ENCODE data around the gene FCAR. TPM values are rescaled to one million over a fixed set of nuclear protein-coding genes. Genes with fewer than 3 reads are reported as not detected.
"Not testable (repeated sequence)": the region's sequence is repeated elsewhere in the genome, so short reads cannot be mapped to it uniquely, and the experiment has no call there.

The FCAR gene
- total RNA-seq, 1 donor from 2014 or later: not detected

- H3K27me3 Mint-ChIP-seq (ENCODE audit: low read depth); H3K36me3 Mint-ChIP-seq (ENCODE audit: low read depth); H3K9me3 Mint-ChIP-seq; H3K27ac Mint-ChIP-seq; H3K4me3 Mint-ChIP-seq (ENCODE audit: low read depth); intact Hi-C loops (cut with micrococcal nuclease); DNase-seq (ENCODE audit: low spot score); H3K4me1 Mint-ChIP-seq (ENCODE audit: low read depth): not testable (repeated sequence)
Observed at GRCh38 chr19:54901153-54901552, 27.1 kb downstream of the FCAR start.

- peaks cover 2% of the 10 kb centered on the region for H3K4me1 Mint-ChIP-seq (ENCODE audit: low read depth)
- no peak for DNase-seq (ENCODE audit: low spot score)
- no peak overlapping the region for H3K4me3 Mint-ChIP-seq (ENCODE audit: low read depth)
- no peaks in the 10 kb centered on the region for H3K27me3 Mint-ChIP-seq (ENCODE audit: low read depth)
- intact Hi-C loops (cut with micrococcal nuclease): no loop called here
- H3K9me3 Mint-ChIP-seq: no peaks in the 10 kb centered on the region
- no peaks in the 10 kb centered on the region for H3K36me3 Mint-ChIP-seq (ENCODE audit: low read depth)
- no peak overlapping the region for H3K27ac Mint-ChIP-seq
Observed at GRCh38 chr19:54902061-54902460, 28.0 kb downstream of the FCAR start.

GRCh38 chr19:54903303-54903702, 29.3 kb downstream of the FCAR start:
- H3K4me3 Mint-ChIP-seq (ENCODE audit: low read depth): no peak overlapping the region
- peaks cover 2% of the 10 kb centered on the region for H3K4me1 Mint-ChIP-seq (ENCODE audit: low read depth)
- no peaks in the 10 kb centered on the region for H3K27me3 Mint-ChIP-seq (ENCODE audit: low read depth)
- no peak for DNase-seq (ENCODE audit: low spot score)
- H3K9me3 Mint-ChIP-seq: no peaks in the 10 kb centered on the region
- H3K27ac Mint-ChIP-seq: no peak overlapping the region
- H3K36me3 Mint-ChIP-seq (ENCODE audit: low read depth): no peaks in the 10 kb centered on the region
- intact Hi-C loops (cut with micrococcal nuclease): no loop called here

GRCh38 chr19:54904261-54904660, 30.2 kb downstream of the FCAR start:
- H3K4me3 Mint-ChIP-seq (ENCODE audit: low read depth); H3K36me3 Mint-ChIP-seq (ENCODE audit: low read depth); intact Hi-C loops (cut with micrococcal nuclease); H3K9me3 Mint-ChIP-seq; H3K4me1 Mint-ChIP-seq (ENCODE audit: low read depth); H3K27me3 Mint-ChIP-seq (ENCODE audit: low read depth); H3K27ac Mint-ChIP-seq; DNase-seq (ENCODE audit: low spot score): not testable (repeated sequence)

- Mint-ChIP-seq H3K4me1 (ENCODE audit: low read depth) (peaks cover 2% of the 10 kb centered on the region), H3K36me3 (ENCODE audit: low read depth) (no peaks in the 10 kb centered on the region), H3K27me3 (ENCODE audit: low read depth) (no peaks in the 10 kb centered on the region), H3K27ac (no peak overlapping the region), H3K4me3 (ENCODE audit: low read depth) (no peak overlapping the region), H3K9me3 (no peaks in the 10 kb centered on the region)
- intact Hi-C loops (cut with micrococcal nuclease): no loop called here
- DNase-seq (ENCODE audit: low spot score): no peak
Observed at GRCh38 chr19:54905421-54905802, 31.4 kb downstream of the FCAR start.

- peaks cover 2% of the 10 kb centered on the region for H3K4me1 Mint-ChIP-seq (ENCODE audit: low read depth)
- H3K9me3 Mint-ChIP-seq: no peaks in the 10 kb centered on the region
- H3K27ac Mint-ChIP-seq: no peak within 1 kb of the TSS
- intact Hi-C loops (cut with micrococcal nuclease): no loop called here
- H3K27me3 Mint-ChIP-seq (ENCODE audit: low read depth): no peaks in the 10 kb centered on the region
- H3K36me3 Mint-ChIP-seq (ENCODE audit: low read depth): no peaks in the 10 kb centered on the region
- no peak for DNase-seq (ENCODE audit: low spot score)
- no peak within 1 kb of the TSS for H3K4me3 Mint-ChIP-seq (ENCODE audit: low read depth)
Observed at GRCh38 chr19:54905803-54906511, 31.9 kb downstream of the FCAR start, which contains the start of gene NCR1. TSS of gene NCR1 (plus strand) at chr19:54906148. CDS start at chr19:54906188, 40 bp downstream.

GRCh38 chr19:54906819-54907218, 32.8 kb downstream of the FCAR start:
- Mint-ChIP-seq H3K36me3 (ENCODE audit: low read depth) (no peaks in the 10 kb centered on the region), H3K27ac (no peak overlapping the region), H3K9me3 (no peaks in the 10 kb centered on the region), H3K4me1 (ENCODE audit: low read depth) (peaks cover 2% of the 10 kb centered on the region), H3K4me3 (ENCODE audit: low read depth) (no peak overlapping the region), H3K27me3 (ENCODE audit: low read depth) (no peaks in the 10 kb centered on the region)
- intact Hi-C loops (cut with micrococcal nuclease): no loop called here
- DNase-seq (ENCODE audit: low spot score): no peak

- H3K27me3 Mint-ChIP-seq (ENCODE audit: low read depth); H3K9me3 Mint-ChIP-seq; H3K4me1 Mint-ChIP-seq (ENCODE audit: low read depth); intact Hi-C loops (cut with micrococcal nuclease); DNase-seq (ENCODE audit: low spot score); H3K36me3 Mint-ChIP-seq (ENCODE audit: low read depth); H3K4me3 Mint-ChIP-seq (ENCODE audit: low read depth); H3K27ac Mint-ChIP-seq: not testable (repeated sequence)
Observed at GRCh38 chr19:54907899-54908298, 33.9 kb downstream of the FCAR start.

GRCh38 chr19:54916822-54917221, 42.8 kb downstream of the FCAR start:
- no peaks in the 10 kb centered on the region for H3K36me3 Mint-ChIP-seq (ENCODE audit: low read depth)
- no peaks in the 10 kb centered on the region for H3K27me3 Mint-ChIP-seq (ENCODE audit: low read depth)
- no peaks in the 10 kb centered on the region for H3K9me3 Mint-ChIP-seq
- DNase-seq (ENCODE audit: low spot score): no peak
- no peak overlapping the region for H3K27ac Mint-ChIP-seq
- H3K4me1 Mint-ChIP-seq (ENCODE audit: low read depth): peaks cover 3% of the 10 kb centered on the region
- no peak overlapping the region for H3K4me3 Mint-ChIP-seq (ENCODE audit: low read depth)
- intact Hi-C loops (cut with micrococcal nuclease): no loop called here

- no peaks in the 10 kb centered on the region for H3K36me3 Mint-ChIP-seq (ENCODE audit: low read depth)
- H3K9me3 Mint-ChIP-seq: no peaks in the 10 kb centered on the region
- H3K27ac Mint-ChIP-seq: no peak overlapping the region
- DNase-seq (ENCODE audit: low spot score): no peak
- H3K4me1 Mint-ChIP-seq (ENCODE audit: low read depth): peaks cover 3% of the 10 kb centered on the region
- intact Hi-C loops (cut with micrococcal nuclease): no loop called here
- H3K4me3 Mint-ChIP-seq (ENCODE audit: low read depth): no peak overlapping the region
- no peaks in the 10 kb centered on the region for H3K27me3 Mint-ChIP-seq (ENCODE audit: low read depth)
Observed at GRCh38 chr19:54918499-54918898, 44.5 kb downstream of the FCAR start.

GRCh38 chr19:54919646-54920563, 45.9 kb downstream of the FCAR start:
- DNase-seq (ENCODE audit: low spot score); H3K4me1 Mint-ChIP-seq (ENCODE audit: low read depth); H3K27me3 Mint-ChIP-seq (ENCODE audit: low read depth); H3K9me3 Mint-ChIP-seq; intact Hi-C loops (cut with micrococcal nuclease); H3K36me3 Mint-ChIP-seq (ENCODE audit: low read depth); H3K4me3 Mint-ChIP-seq (ENCODE audit: low read depth); H3K27ac Mint-ChIP-seq: not testable (repeated sequence)

- Mint-ChIP-seq H3K4me3 (ENCODE audit: low read depth) (no peak overlapping the region), H3K9me3 (peaks cover 10% of the 10 kb centered on the region), H3K36me3 (ENCODE audit: low read depth) (no peaks in the 10 kb centered on the region), H3K27ac (no peak overlapping the region), H3K4me1 (ENCODE audit: low read depth) (peaks cover 3% of the 10 kb centered on the region), H3K27me3 (ENCODE audit: low read depth) (no peaks in the 10 kb centered on the region)
- intact Hi-C loops (cut with micrococcal nuclease): no loop called here
- no peak for DNase-seq (ENCODE audit: low spot score)
Observed at GRCh38 chr19:54921082-54921481, 47.0 kb downstream of the FCAR start.

- Mint-ChIP-seq H3K4me1 (ENCODE audit: low read depth) (peaks cover 3% of the 10 kb centered on the region), H3K27me3 (ENCODE audit: low read depth) (no peaks in the 10 kb centered on the region)
- intact Hi-C loops (cut with micrococcal nuclease): no loop called here
Observed at GRCh38 chr19:54923276-54923675, 49.2 kb downstream of the FCAR start.

More at GRCh38 chr19:54923276-54923675, 49.2 kb downstream of the FCAR start:
- Mint-ChIP-seq H3K4me3 (ENCODE audit: low read depth) (no peak overlapping the region), H3K36me3 (ENCODE audit: low read depth) (no peaks in the 10 kb centered on the region), H3K9me3 (peaks cover 23% of the 10 kb centered on the region), H3K27ac (no peak overlapping the region)
- no peak for DNase-seq (ENCODE audit: low spot score)
